GM11168 (cell line): ENCODE results near the gene SRSF5.

Experiments
- in situ Hi-C: fragments of 300-500 bp; cut with MboI; formaldehyde crosslinking; loops from one replicate; pipeline ENCODE4 v1.12.0; 2022; ENCODE audit warnings: low sequenced_read_pairs; ENCODE audit not compliant: unreplicated experiment

Gene SRSF5

GRCh38 chr14:69798339-69798735, 31.4 kb downstream of the SRSF5 start:
- in situ Hi-C loops = no loop called here

- in situ Hi-C loops = loop anchor here (25.0 kb wide), 1 partner anchor 509 kb away; no protein-coding TSS in a partner anchor
Observed at GRCh38 chr14:69803753-69804152, 36.8 kb downstream of the SRSF5 start.

GRCh38 chr14:69804902-69805301, 38.0 kb downstream of the SRSF5 start:
- in situ Hi-C loops = loop anchor here (25.0 kb wide), 1 partner anchor 507 kb away; no protein-coding TSS in a partner anchor

GRCh38 chr14:69807192-69807591, 40.2 kb downstream of the SRSF5 start:
- in situ Hi-C loops = loop anchor here (25.0 kb wide), 1 partner anchor 505 kb away; no protein-coding TSS in a partner anchor

- in situ Hi-C loops = loop anchor here (25.0 kb wide), 1 partner anchor 503 kb away; no protein-coding TSS in a partner anchor
Observed at GRCh38 chr14:69808919-69809808, 42.2 kb downstream of the SRSF5 start.

- in situ Hi-C loops = loop anchor here (25.0 kb wide), 1 partner anchor 501 kb away; no protein-coding TSS in a partner anchor
Observed at GRCh38 chr14:69811227-69811867, 44.4 kb downstream of the SRSF5 start.

- in situ Hi-C loops = loop anchor here (25.0 kb wide), 1 partner anchor 500 kb away; no protein-coding TSS in a partner anchor
Observed at GRCh38 chr14:69811868-69812252, 44.9 kb downstream of the SRSF5 start.

GRCh38 chr14:69812711-69813110, 45.8 kb downstream of the SRSF5 start:
- in situ Hi-C loops = loop anchor here (25.0 kb wide), 1 partner anchor 500 kb away; no protein-coding TSS in a partner anchor

GRCh38 chr14:69813346-69813745, 46.4 kb downstream of the SRSF5 start:
- in situ Hi-C loops = loop anchor here (25.0 kb wide), 1 partner anchor 499 kb away; no protein-coding TSS in a partner anchor

GRCh38 chr14:69814397-69814796, 47.5 kb downstream of the SRSF5 start:
- in situ Hi-C loops = loop anchor here (25.0 kb wide), 1 partner anchor 498 kb away; no protein-coding TSS in a partner anchor

GRCh38 chr14:69815556-69815955, 48.6 kb downstream of the SRSF5 start:
- in situ Hi-C loops = loop anchor here (25.0 kb wide), 1 partner anchor 497 kb away; no protein-coding TSS in a partner anchor

GRCh38 chr14:69816216-69816615, 49.3 kb downstream of the SRSF5 start:
- in situ Hi-C loops = loop anchor here (25.0 kb wide), 1 partner anchor 496 kb away; no protein-coding TSS in a partner anchor

- in situ Hi-C loops = loop anchor here (25.0 kb wide), 1 partner anchor 494 kb away; no protein-coding TSS in a partner anchor
Observed at GRCh38 chr14:69818758-69819191, 51.8 kb downstream of the SRSF5 start.

- in situ Hi-C loops = loop anchor here (5.0 to 25.0 kb wide), 2 partner anchors 208 to 493 kb away; no protein-coding TSS in a partner anchor
Observed at GRCh38 chr14:69819607-69820006, 52.7 kb downstream of the SRSF5 start.

GRCh38 chr14:69820991-69821390, 54.0 kb downstream of the SRSF5 start:
- in situ Hi-C loops = loop anchor here (5.0 to 25.0 kb wide), 2 partner anchors 206 to 491 kb away; no protein-coding TSS in a partner anchor
